ENCODE measurements around the gene RALGAPA2.
"Not testable (repeated sequence)": the region's sequence is repeated elsewhere in the genome, so short reads cannot be mapped to it uniquely, and the experiment has no call there.

Gene RALGAPA2

DNA sequence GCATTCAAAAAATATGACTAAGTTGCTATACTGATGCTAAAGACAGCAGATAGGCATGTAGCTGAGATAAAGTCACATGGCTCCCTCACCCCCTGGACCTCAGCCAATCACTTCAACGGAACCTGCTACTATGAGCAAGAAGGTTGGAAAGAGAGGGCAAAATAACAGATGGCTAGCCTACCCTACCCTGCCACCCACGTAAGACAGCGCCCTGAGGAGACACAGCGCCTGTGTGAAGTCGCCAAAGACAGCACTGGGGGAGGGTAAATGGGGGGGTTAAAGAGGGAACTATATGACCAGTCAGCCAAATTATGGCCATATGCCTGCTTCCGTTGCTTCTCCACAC is 163.2 kb downstream of the RALGAPA2 start:
- Histone ChIP-seq H3K9ac (ENCODE audit: low read length) (no peak overlapping the region), H3K9me3 (ENCODE audit: control insufficient read depth, low read depth, low read length) (no peaks in the 10 kb centered on the region), H3K36me3 (ENCODE audit: control insufficient read depth, low read depth, low read length) (no peaks in the 10 kb centered on the region), H3K4me3 (ENCODE audit: low read length) (no peak overlapping the region), H3K4me1 (ENCODE audit: control insufficient read depth, low read depth, low read length) (no peaks in the 10 kb centered on the region), H3K27me3 (ENCODE audit: control insufficient read depth, insufficient read depth, low read length) (no peaks in the 10 kb centered on the region), H3K27ac (ENCODE audit: low read length) (no peak overlapping the region)

DNA sequence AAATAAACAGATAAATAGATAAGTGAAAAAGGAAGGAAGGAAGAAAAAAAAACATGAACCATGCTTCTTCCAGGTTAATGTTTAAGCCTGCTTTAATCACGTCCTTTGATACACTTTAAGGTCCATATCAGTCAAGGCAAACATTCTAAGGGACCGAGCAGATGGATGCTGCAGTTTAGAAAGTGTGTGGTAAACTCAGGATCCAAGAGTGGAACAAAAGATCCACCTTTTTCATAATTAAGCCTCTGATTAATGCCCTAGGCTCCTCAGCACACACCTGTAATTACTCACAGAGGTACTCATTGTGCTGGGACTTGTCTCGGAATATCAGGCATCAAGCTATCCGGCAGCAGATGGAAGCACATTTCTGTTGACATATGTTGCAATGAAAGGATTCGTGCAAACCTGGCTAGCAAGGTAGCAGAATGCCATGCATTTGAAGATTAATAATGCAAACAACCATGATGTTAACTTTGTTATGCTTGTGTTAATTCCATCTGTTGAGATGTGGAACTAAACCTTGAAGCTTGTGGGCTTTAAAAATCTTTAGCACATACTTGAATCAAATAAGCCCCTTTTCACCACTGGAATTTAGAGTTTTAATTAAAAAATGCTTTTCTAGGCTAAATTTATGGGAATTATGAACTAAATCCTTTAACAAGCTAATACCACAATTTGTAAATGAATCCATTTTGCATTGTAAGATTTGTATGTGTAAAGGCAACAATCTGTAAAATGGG is 163.7 kb downstream of the RALGAPA2 start:
- no peak overlapping the region for H3K27ac ChIP-seq (ENCODE audit: low read length)
- no peaks in the 10 kb centered on the region for H3K9me3 ChIP-seq (ENCODE audit: control insufficient read depth, low read depth, low read length)
- H3K9ac ChIP-seq (ENCODE audit: low read length): no peak overlapping the region
- H3K27me3 ChIP-seq (ENCODE audit: control insufficient read depth, insufficient read depth, low read length): no peaks in the 10 kb centered on the region
- H3K36me3 ChIP-seq (ENCODE audit: control insufficient read depth, low read depth, low read length): no peaks in the 10 kb centered on the region
- no peak overlapping the region for H3K4me3 ChIP-seq (ENCODE audit: low read length)
- H3K4me1 ChIP-seq (ENCODE audit: control insufficient read depth, low read depth, low read length): no peaks in the 10 kb centered on the region

DNA sequence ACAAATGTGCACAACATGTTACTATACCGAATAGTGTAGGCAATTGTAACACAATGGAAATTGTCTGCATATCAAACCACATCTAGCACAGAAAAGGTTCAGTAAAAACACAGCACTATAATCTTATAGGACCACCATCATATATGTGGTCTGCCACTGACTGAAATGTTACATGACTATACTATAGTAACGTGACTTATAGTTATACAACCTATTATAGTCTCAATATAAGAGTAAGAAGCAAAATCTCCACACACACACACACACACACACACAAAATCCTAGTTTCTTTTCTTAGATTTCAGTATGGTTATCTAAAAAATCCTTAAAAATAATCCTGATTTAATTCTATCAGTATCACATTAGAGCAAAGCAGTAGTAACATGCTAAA is 164.6 kb downstream of the RALGAPA2 start:
- no peaks in the 10 kb centered on the region for H3K9me3 ChIP-seq (ENCODE audit: control insufficient read depth, low read depth, low read length)
- H3K4me1 ChIP-seq (ENCODE audit: control insufficient read depth, low read depth, low read length): no peaks in the 10 kb centered on the region
- no peak overlapping the region for H3K9ac ChIP-seq (ENCODE audit: low read length)
- no peaks in the 10 kb centered on the region for H3K36me3 ChIP-seq (ENCODE audit: control insufficient read depth, low read depth, low read length)
- H3K27me3 ChIP-seq (ENCODE audit: control insufficient read depth, insufficient read depth, low read length): no peaks in the 10 kb centered on the region
- no peak overlapping the region for H3K27ac ChIP-seq (ENCODE audit: low read length)
- H3K4me3 ChIP-seq (ENCODE audit: low read length): no peak overlapping the region

DNA sequence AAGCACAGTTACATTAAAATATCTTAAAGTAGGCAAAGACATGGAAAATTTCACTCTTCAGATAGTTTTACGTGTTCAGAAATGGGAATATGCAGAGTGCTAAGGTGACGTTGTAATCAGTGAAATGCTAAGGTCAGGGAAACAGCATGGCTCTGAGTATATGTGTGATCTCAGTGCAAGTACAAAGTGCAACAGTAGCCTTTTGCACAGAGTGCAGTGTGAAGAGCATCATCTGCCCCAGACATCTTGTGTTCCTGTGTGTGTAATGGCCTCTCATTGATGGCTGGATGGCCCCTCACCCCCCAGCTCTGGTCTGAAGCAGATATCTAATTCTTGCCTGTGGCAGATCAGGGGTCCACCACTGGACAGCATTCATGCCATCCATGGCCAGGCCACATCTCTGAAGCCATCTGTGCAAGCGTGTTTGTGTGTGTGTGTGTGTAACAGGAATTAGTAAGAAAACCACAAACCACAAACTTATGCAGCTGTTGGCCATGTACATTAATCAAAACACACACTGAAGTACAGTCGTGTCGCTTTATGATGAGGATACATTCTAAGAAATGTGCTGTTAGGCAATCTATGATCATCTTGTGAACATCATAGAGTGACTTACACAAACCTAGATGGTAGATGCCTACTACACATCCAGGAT is 165.1 kb downstream of the RALGAPA2 start:
- H3K9me3 ChIP-seq (ENCODE audit: control insufficient read depth, low read depth, low read length): no peaks in the 10 kb centered on the region

DNA sequence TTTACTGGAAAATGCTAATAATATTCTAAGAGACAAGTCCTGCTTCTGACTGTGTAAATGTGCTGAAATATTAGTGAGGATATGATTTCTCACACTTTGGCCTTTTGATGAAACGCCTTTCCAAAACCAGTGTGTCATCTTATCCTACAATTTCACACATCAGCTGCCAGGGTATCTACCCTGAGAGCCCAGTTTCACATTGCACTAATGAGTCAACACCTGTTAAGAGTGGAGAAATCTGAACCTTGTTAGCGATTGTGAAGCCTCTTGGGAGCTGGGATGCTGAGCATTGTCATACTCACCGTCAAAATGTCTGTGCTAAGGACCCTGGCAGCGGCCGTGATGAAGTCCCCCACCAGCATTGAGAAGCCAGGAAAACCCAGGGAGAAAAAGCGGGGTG is 166.0 kb downstream of the RALGAPA2 start:
- H3K4me3 ChIP-seq (ENCODE audit: low read length): no peak overlapping the region
- H3K36me3 ChIP-seq (ENCODE audit: control insufficient read depth, low read depth, low read length): no peaks in the 10 kb centered on the region
- no peaks in the 10 kb centered on the region for H3K27me3 ChIP-seq (ENCODE audit: control insufficient read depth, insufficient read depth, low read length)
- H3K4me1 ChIP-seq (ENCODE audit: control insufficient read depth, low read depth, low read length): no peaks in the 10 kb centered on the region
- H3K9me3 ChIP-seq (ENCODE audit: control insufficient read depth, low read depth, low read length): no peaks in the 10 kb centered on the region
- H3K27ac ChIP-seq (ENCODE audit: low read length): no peak overlapping the region
- no peak overlapping the region for H3K9ac ChIP-seq (ENCODE audit: low read length)

More for the DNA sequence above, 165.1 kb downstream of the RALGAPA2 start:
- Histone ChIP-seq H3K36me3 (ENCODE audit: control insufficient read depth, low read depth, low read length) (no peaks in the 10 kb centered on the region), H3K27me3 (ENCODE audit: control insufficient read depth, insufficient read depth, low read length) (no peaks in the 10 kb centered on the region), H3K9ac (ENCODE audit: low read length) (no peak overlapping the region), H3K4me1 (ENCODE audit: control insufficient read depth, low read depth, low read length) (no peaks in the 10 kb centered on the region), H3K4me3 (ENCODE audit: low read length) (no peak overlapping the region), H3K27ac (ENCODE audit: low read length) (no peak overlapping the region)

DNA sequence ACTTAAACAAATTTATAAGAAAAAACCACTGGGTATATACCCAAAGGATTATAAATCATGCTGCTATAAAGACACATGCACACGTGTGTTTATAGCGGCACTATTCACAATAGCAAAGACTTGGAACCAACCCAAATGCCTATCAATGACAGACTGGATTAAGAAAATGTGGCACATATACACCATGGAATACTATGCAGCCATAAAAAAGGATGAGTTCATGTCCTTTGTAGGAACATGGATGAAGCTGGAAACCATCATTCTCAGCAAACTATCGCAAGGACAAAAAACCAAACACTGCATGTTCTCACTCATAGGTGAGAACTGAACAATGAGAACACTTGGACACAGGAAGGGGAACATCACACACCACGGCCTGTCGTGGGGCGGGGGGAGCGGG is 169.1 kb downstream of the RALGAPA2 start:
- not testable (repeated sequence) for H3K4me1 ChIP-seq (ENCODE audit: control insufficient read depth, low read depth, low read length); H3K4me3 ChIP-seq (ENCODE audit: low read length); H3K27me3 ChIP-seq (ENCODE audit: control insufficient read depth, insufficient read depth, low read length); H3K9ac ChIP-seq (ENCODE audit: low read length); H3K9me3 ChIP-seq (ENCODE audit: control insufficient read depth, low read depth, low read length); H3K27ac ChIP-seq (ENCODE audit: low read length); H3K36me3 ChIP-seq (ENCODE audit: control insufficient read depth, low read depth, low read length)

DNA sequence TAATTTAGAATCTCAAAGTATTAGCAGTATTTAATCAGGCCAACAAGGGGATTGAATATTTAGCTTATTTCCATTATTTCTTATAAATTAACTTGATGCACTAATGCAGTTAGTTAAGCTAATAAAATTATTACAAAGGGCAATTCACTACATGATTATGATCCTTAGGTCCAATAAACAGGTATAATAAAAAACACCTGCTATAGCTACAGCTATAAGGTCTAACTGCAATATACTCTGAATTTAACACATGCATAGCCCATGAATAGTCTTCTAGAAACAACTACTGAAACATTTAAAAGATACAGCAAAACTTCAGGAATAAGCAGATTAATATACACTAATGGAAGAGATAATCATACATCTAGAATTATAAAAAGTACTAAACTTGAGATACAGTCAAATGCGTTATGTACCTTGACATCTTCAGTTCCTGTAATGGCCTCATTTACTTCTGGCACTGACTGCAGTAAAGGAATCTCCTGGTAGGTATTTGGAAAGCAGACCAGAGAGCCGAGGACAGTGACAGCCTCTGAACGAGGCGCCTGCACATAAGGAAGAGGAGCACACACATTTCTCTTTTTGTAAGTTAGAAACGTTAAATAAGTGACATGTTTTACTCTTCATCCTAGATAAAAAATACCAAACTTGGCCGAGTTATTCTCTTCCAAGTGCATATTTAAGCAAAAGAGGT is 176.1 kb downstream of the RALGAPA2 start:
- H3K4me1 ChIP-seq (ENCODE audit: control insufficient read depth, low read depth, low read length): peaks cover 2% of the 10 kb centered on the region
- H3K27me3 ChIP-seq (ENCODE audit: control insufficient read depth, insufficient read depth, low read length): no peaks in the 10 kb centered on the region
- H3K27ac ChIP-seq (ENCODE audit: low read length): no peak overlapping the region
- H3K9me3 ChIP-seq (ENCODE audit: control insufficient read depth, low read depth, low read length): no peaks in the 10 kb centered on the region
- no peaks in the 10 kb centered on the region for H3K36me3 ChIP-seq (ENCODE audit: control insufficient read depth, low read depth, low read length)
- H3K9ac ChIP-seq (ENCODE audit: low read length): no peak overlapping the region
- no peak overlapping the region for H3K4me3 ChIP-seq (ENCODE audit: low read length)

DNA sequence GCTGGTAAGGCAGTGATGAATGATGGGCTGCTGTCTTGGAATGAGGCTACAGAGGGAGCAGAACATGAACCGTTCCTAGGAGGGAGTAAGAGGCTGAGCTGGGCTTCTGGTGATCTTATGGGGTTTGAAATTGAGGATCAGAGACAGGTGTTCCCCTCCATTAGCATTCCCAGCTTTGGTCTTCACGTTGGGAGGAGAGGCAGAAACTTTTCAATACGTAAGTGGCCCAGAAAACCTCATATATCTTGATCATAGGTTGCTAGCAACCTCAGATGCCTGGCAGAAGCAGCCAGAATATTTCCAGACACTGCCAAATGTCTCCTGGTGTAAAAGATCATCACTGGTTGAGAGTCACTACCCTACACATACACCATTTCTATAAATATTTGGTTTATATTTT is 177.4 kb downstream of the RALGAPA2 start:
- no peaks in the 10 kb centered on the region for H3K27me3 ChIP-seq (ENCODE audit: control insufficient read depth, insufficient read depth, low read length)
- H3K4me3 ChIP-seq (ENCODE audit: low read length): no peak overlapping the region
- H3K36me3 ChIP-seq (ENCODE audit: control insufficient read depth, low read depth, low read length): no peaks in the 10 kb centered on the region
- H3K9ac ChIP-seq (ENCODE audit: low read length): no peak overlapping the region
- H3K4me1 ChIP-seq (ENCODE audit: control insufficient read depth, low read depth, low read length): peaks cover 5% of the 10 kb centered on the region
- H3K9me3 ChIP-seq (ENCODE audit: control insufficient read depth, low read depth, low read length): no peaks in the 10 kb centered on the region
- no peak overlapping the region for H3K27ac ChIP-seq (ENCODE audit: low read length)

DNA sequence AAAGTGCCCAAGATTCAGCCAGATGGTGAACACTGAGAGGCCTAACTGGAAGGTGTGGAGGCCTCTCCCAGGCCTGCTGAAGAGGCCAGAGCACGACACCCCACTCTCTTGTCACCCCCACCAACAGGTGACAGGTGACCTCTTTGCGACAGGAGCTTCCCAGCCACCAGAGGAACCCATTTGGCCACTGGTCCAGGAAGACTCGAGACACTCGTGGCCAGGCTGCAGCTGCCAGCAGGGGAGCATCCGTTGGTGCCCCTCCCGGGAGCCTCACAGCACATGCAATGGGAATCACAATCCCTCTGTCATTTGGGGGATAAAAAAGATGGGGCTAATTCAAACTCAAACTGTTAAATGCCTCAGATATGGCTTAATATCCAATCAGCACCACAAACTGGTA is 181.2 kb downstream of the RALGAPA2 start:
- Histone ChIP-seq H3K36me3 (ENCODE audit: control insufficient read depth, low read depth, low read length) (no peaks in the 10 kb centered on the region), H3K27ac (ENCODE audit: low read length) (no peak overlapping the region), H3K9ac (ENCODE audit: low read length) (no peak overlapping the region), H3K9me3 (ENCODE audit: control insufficient read depth, low read depth, low read length) (no peaks in the 10 kb centered on the region), H3K4me3 (ENCODE audit: low read length) (no peak overlapping the region), H3K4me1 (ENCODE audit: control insufficient read depth, low read depth, low read length) (peaks cover 5% of the 10 kb centered on the region), H3K27me3 (ENCODE audit: control insufficient read depth, insufficient read depth, low read length) (no peaks in the 10 kb centered on the region)

DNA sequence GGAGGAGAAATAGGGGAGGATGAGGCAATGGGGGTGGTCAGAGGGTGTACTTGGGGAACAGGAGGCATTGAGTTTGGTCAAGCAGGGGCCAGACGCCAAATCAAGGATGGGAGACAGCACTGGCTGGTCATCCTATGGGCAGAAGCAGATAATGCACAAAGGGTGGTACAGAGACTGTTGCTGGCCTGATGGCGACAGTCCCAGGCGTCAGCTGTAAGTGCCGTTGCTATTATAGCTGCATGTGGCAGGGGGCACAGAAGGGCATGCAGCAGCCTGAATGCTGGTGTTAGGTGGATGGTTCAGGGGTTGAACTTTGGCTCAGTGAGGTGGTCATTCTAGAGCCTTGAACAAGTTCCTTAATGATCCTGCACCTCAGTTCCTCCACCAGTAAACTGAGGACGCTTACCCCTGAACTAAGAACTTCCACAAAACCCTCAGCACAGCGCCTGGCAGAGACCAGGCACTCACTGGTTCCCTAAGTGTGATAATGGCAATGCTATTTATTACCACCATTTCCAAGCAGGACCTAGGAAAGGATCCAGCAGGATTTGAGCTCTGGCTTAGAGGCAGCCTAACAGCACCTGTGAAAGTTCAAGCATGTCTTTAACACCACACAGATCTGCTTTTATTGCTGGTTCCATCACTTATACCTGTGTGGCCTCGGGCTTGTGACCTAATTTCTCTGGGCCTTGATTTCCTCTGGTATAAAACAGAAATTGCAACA is 181.9 kb downstream of the RALGAPA2 start:
- H3K36me3 ChIP-seq (ENCODE audit: control insufficient read depth, low read depth, low read length): no peaks in the 10 kb centered on the region

DNA sequence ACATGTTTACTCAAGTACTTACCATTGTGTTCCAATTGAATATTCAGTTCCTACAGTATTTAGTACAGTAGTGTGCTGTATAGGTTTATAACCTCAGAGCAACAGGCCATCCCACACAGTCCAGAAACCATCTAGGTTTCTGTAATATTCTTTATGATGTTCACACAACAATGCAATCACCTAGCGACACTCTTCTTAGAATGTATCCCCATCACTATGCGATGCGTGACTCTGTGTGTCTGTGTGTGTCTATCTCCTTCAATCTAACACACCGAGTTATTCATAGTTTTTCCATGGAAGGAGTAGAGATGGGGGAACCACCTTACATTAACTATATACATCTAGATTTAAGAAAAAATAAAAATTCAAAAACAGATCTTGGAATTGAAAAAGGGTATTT is 182.8 kb downstream of the RALGAPA2 start:
- Histone ChIP-seq H3K9me3 (ENCODE audit: control insufficient read depth, low read depth, low read length) (no peaks in the 10 kb centered on the region), H3K27me3 (ENCODE audit: control insufficient read depth, insufficient read depth, low read length) (no peaks in the 10 kb centered on the region), H3K4me3 (ENCODE audit: low read length) (no peak overlapping the region), H3K4me1 (ENCODE audit: control insufficient read depth, low read depth, low read length) (peaks cover 5% of the 10 kb centered on the region), H3K36me3 (ENCODE audit: control insufficient read depth, low read depth, low read length) (no peaks in the 10 kb centered on the region), H3K9ac (ENCODE audit: low read length) (no peak overlapping the region), H3K27ac (ENCODE audit: low read length) (no peak overlapping the region)

More for the DNA sequence above, 181.9 kb downstream of the RALGAPA2 start:
- no peaks in the 10 kb centered on the region for H3K9me3 ChIP-seq (ENCODE audit: control insufficient read depth, low read depth, low read length)
- H3K27me3 ChIP-seq (ENCODE audit: control insufficient read depth, insufficient read depth, low read length): no peaks in the 10 kb centered on the region
- H3K4me3 ChIP-seq (ENCODE audit: low read length): no peak overlapping the region
- H3K9ac ChIP-seq (ENCODE audit: low read length): no peak overlapping the region
- no peak overlapping the region for H3K27ac ChIP-seq (ENCODE audit: low read length)
- H3K4me1 ChIP-seq (ENCODE audit: control insufficient read depth, low read depth, low read length): peaks cover 5% of the 10 kb centered on the region

Data from iPS-18a (cell line).